GM12891 (cell line): Measurements from ENCODE around the gene GPR171.
A peak's percentile ranks its signal among the peaks of the same experiment; 100 is the strongest.

Experiments used
- DNase-seq: peaks from one replicate; pipeline ENCODE4 v3.0.0; 2011; ENCODE audit warnings: low spot score; ENCODE audit not compliant: insufficient read length
- FAIRE-seq: peaks from 2 replicates; lab custom pipeline; 2011; peaks lifted over from hg19 to GRCh38; lab: Jason Lieb, UNC
- PAX5 ChIP-seq: IDR thresholded peaks from 2 replicates; pipeline ENCODE4 v1.6.1; 2011; ENCODE audit warnings: low read length, moderate library complexity, mild to moderate bottlenecking; ENCODE audit not compliant: insufficient read depth, severe bottlenecking
- POLR2A ChIP-seq: IDR thresholded peaks from 2 replicates; pipeline ENCODE4 v1.6.1; 2011; ENCODE audit warnings: low read depth, low read length, control low read depth
- POLR2AphosphoS5 ChIP-seq: IDR thresholded peaks from 2 replicates; pipeline ENCODE4 v1.6.1; 2011; ENCODE audit warnings: low read depth, low read length, control low read depth
- POU2F2 ChIP-seq: IDR thresholded peaks from 2 replicates; pipeline ENCODE4 v1.6.1; 2011; ENCODE audit warnings: low read depth, mild to moderate bottlenecking, control low read depth, low read length, moderate library complexity
- SPI1 ChIP-seq: IDR thresholded peaks from 2 replicates; pipeline ENCODE4 v1.6.1; 2011; ENCODE audit warnings: low read depth, low read length, control low read depth
- TAF1 ChIP-seq: IDR thresholded peaks from 2 replicates; pipeline ENCODE4 v1.6.1; 2011; ENCODE audit warnings: low read depth, low read length, control low read depth

Gene GPR171

DNA sequence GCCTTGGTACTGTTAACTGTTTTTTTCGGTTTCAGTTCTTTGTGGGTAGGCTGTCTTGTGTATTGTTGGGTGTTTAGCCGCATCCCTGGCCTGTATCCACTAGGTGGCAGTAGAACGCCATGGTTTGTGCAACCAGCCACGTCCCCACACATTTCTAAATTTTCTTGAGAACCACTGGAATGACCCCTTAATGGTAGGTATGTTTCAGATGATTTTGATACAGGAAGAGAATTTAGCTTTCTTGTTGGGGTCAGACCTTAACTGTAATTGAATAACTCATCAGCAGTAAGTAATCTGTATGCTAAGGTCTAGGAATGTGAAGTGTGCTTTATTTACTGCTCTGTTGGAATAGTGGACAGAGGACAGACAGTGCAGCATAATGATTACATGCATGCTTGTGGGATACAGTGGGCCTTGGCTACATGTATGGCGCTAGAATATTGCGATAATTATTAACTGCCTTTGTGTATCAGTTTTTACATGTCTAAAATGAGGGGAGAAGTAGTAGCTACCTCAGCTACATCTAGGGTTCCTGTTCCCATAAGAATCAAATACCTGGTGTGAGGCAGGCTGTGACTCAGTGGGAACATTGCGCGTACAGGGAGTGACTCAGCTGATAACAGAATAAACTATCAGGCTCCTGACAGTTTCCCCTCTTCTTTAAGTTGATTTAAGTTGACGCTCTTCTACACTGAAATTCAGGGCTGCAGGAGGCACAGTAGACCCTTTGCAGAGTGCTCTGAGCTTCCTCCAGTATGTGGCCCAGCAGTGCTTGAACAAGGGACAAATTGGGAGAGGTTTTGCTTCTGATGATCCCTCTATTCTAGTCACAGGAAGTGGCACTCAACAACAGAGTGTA, 25.0 kb upstream of the GPR171 start:
- FAIRE-seq = peak; percentile 92
- TF ChIP-seq POU2F2 (peak; percentile 25; the same call in 1 of the 2 replicates), POLR2A (no peak)
- DNase-seq = peak; percentile 35

DNA sequence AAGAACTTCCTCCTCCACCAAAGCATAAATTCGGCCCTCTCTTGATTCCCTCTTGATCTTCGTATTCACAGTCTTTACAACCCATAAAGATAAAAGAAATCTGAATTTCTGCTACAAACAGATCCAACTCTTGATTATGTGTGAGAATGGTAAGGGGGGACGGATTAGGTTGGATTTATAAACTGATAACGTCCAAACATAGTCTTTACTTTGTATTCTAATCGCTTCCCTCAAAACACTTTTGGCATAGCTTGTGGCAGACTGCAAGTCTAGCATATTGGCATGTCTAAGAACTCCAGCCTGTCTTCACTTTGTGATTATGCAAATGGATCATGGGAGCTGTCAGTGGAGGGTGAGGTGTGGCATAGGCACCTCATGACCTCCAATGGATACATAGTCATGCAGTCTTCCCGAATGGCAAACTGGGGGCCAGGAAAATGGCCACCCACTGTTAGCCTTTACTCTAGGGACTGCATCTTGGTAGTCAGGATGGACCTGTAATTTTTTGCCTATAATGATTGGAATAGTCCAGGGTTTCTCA, 24.3 kb upstream of the GPR171 start:
- DNase-seq (no peak), FAIRE-seq (no peak)
- TF ChIP-seq TAF1 (no peak), PAX5 (no peak), POU2F2 (no peak), POLR2AphosphoS5 (no peak), SPI1 (no peak), POLR2A (no peak)

- TF ChIP-seq SPI1 (no peak), POLR2A (no peak), POU2F2 (no peak)
- FAIRE-seq = no peak
- no peak for DNase-seq
Measured at GRCh38 chr3:151226825-151227224, 23.8 kb upstream of the GPR171 start.

DNA sequence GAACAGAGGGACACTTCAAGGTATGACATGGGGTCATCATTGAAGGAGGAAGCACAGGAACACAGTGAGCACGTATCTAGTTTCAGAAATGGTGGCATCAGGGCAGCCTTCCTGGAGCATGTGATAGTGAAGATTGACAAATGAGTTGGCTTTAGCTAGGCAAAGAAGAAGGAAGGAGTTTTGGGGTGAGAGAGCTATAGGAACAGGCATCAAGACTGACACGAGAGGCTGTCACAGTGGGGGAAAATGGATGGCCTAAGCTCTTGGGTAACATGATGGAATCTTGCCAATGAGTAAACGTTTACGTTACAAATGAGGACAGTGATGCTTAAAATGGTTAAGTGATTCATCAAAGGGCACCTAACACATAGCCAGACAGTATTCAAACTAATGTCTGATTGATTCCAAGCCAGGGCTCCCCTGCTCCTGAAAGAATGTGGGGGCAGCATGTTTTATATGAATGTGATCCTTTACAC, 23.1 kb upstream of the GPR171 start:
- FAIRE-seq (no peak), DNase-seq (no peak)
- TF ChIP-seq POU2F2 (no peak), POLR2AphosphoS5 (no peak), PAX5 (no peak), TAF1 (no peak), SPI1 (no peak), POLR2A (no peak)

DNA sequence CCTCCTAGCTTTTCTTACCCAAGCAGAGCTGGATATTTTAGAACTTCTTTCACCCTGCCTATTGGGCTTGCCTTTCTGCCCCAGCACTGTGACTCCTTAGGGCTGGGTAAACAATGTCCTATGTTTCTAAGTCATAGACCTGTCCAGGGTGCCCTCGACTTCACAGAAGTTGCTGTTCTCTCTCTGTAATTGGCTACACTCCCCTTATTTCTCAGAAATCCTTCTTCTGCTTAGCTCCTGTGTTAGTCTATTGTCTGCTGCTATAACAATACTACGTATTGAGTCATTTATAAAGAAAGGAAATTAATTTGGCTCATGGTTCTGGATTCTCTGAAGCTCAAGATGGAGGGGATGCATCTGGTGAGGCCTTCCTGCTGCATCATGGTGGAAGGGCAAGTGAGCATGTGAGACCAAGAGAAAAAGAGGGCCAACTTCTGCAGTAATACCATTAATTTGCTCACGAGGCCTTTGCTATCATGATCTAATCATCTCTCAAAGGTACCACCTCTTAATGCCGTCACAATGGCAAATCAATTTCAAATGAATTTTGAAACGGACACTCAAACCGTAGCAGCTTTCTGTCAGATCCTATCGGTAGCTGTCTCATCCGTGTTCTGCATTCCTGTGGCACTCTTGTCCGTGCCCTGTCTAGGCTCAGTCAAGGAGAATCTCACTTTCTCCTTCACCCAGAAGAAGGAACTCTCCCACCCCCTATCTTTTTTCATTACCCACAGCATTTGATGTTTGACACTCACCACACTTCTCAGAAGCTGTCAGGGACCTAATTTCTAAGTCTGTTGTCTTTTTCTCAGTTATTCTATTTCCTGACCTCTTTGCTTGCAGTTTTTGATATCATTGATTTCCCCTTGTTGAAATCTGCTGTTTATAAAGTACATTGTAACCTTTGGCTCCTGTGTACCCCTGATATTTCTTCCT, 22.3 kb upstream of the GPR171 start:
- TF ChIP-seq POU2F2 = no peak
- TF ChIP-seq SPI1 = no peak
- TF ChIP-seq POLR2A = no peak
- no peak for TF ChIP-seq POLR2AphosphoS5
- no peak for TF ChIP-seq TAF1
- no peak for TF ChIP-seq PAX5
- FAIRE-seq (no peak), DNase-seq (no peak)

- FAIRE-seq = no peak
- no peak for DNase-seq
- TF ChIP-seq SPI1 (no peak), PAX5 (no peak), TAF1 (no peak), POLR2AphosphoS5 (no peak), POLR2A (no peak), POU2F2 (no peak)
Measured at GRCh38 chr3:151224268-151224866, 21.4 kb upstream of the GPR171 start.

- DNase-seq (no peak), FAIRE-seq (no peak)
- TF ChIP-seq SPI1 = no peak
- TF ChIP-seq PAX5 = no peak
- no peak for TF ChIP-seq POLR2A
- no peak for TF ChIP-seq POLR2AphosphoS5
- no peak for TF ChIP-seq TAF1
- no peak for TF ChIP-seq POU2F2
Measured at GRCh38 chr3:151219056-151219455, 16.0 kb upstream of the GPR171 start.

GRCh38 chr3:151218136-151218535, 15.1 kb upstream of the GPR171 start:
- TF ChIP-seq POLR2AphosphoS5 (no peak), PAX5 (no peak), POU2F2 (no peak), POLR2A (no peak), SPI1 (no peak), TAF1 (no peak)
- no peak for DNase-seq
- no peak for FAIRE-seq
